Prostate gland (tissue), 2 donors: ENCODE measurements around the gene CNTRL. TPM values are rescaled to one million over a fixed set of nuclear protein-coding genes. Genes with fewer than 3 reads are reported as not detected.

Experiments used
- DNase-seq: peaks from one replicate; pipeline ENCODE4 v3.0.0-alpha.2; 2019; ENCODE audit warnings: low spot score
- H3K27ac ChIP-seq, 2 donors: fragments of 200-600 bp; sonication (generic); 2 replicates each; pipeline ENCODE4 v1.5.1; 2017 to 2019
- H3K27me3 ChIP-seq: fragments of 200-600 bp; sonication (generic); replicated peaks from 2 replicates; pipeline ENCODE4 v1.5.1; 2019; ENCODE audit not compliant: insufficient read depth
- H3K36me3 ChIP-seq, 2 donors: fragments of 200-600 bp; sonication (generic); 1 replicate in 1 of 2; 2 replicates in 1 of 2; pipeline versions ENCODE4 v1.5.1 to v1.8.1; 2017 to 2019
- H3K4me1 ChIP-seq: fragments of 200-600 bp; sonication (generic); replicated peaks from 2 replicates; pipeline ENCODE4 v1.5.1; 2019
- H3K4me3 ChIP-seq, 2 donors: fragments of 200-600 bp; sonication (generic); 2 replicates each; pipeline ENCODE4 v1.5.1; 2017 to 2019
- H3K9me3 ChIP-seq: fragments of 200-600 bp; sonication (generic); 2 replicates; pipeline ENCODE4 v1.5.1; 2017
- POLR2A ChIP-seq: fragments of 450-650 bp; IDR thresholded peaks from one replicate; pipeline ENCODE4 v1.6.1; 2016; ENCODE audit warnings: antibody characterized with exemption, mild to moderate bottlenecking
- POLR2AphosphoS5 ChIP-seq: sonication (generic); formaldehyde crosslinking; IDR thresholded peaks from one replicate; pipeline ENCODE4 v1.6.1; 2017; ENCODE audit warnings: antibody characterized with exemption
- WGBS: methylation state at CpG from one replicate; pipeline ENCODE4 v1.1.5; 2018; 5-methylcytosine and 5-hydroxymethylcytosine counted together
- intact Hi-C: fragments of 100-400 bp; cut with DNase I; formaldehyde crosslinking; loops from one replicate; pipeline ENCODE4 v1.14.2; 2022
- total RNA-seq, 2 donors: library from RNA; depleted of rRNA; stranded (reverse); fragments of >200 nt; gene quantifications; one replicate each; pipeline ENCODE4 v1.1.0, GENCODE V29; 2016
- TF ChIP-seq, protein P1 (sequence below), 4 experiments: fragments of 200-600 bp in 2 of 4; fragments of 450-650 bp in 2 of 4; sonication (generic) in 2 of 4; IDR thresholded peaks; 1 replicate in 3 of 4; 2 replicates in 1 of 4; pipeline ENCODE4 v1.5.1; 2016 to 2019; ENCODE audit warnings: antibody characterized with exemption in 4 of 4, mild to moderate bottlenecking in 2 of 4, moderate library complexity in 2 of 4

Gene CNTRL
- total RNA-seq, 2 donors from 2014 or later: 10.3 to 21.9 TPM

DNA sequence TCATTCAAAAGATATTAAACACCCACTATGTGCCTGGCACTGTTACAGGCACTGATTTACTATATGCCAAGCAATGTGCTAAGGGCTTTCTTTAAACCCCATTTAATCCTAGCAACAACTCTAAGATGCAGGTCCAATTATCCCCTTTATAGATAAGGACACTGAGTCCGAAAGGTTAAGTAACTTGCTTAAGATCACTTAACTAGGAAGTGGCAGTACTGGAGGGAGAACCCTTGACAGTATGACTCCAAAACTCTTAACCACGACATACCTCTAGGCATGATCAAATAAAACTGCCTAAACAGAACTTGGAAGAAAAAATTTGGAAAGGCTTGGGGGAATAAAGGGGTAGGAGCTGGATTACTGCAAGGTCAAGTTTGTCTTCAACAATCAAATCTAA lies 125.2 kb downstream of the CNTRL start:
- Histone ChIP-seq H3K27me3 (no peaks in the 10 kb centered on the region), H3K27ac (no peak overlapping the region), H3K4me3 (peak overlapping the region; percentile 94 to 95), H3K36me3 (no peaks in the 10 kb centered on the region), H3K9me3 (no peaks in the 10 kb centered on the region), H3K4me1 (peaks cover 6% of the 10 kb centered on the region)
- 25% methylated on average over 2 of the region's 2 CpGs for WGBS
- no peak for DNase-seq
- TF ChIP-seq POLR2A: no peak
- TF ChIP-seq, protein P1, sequence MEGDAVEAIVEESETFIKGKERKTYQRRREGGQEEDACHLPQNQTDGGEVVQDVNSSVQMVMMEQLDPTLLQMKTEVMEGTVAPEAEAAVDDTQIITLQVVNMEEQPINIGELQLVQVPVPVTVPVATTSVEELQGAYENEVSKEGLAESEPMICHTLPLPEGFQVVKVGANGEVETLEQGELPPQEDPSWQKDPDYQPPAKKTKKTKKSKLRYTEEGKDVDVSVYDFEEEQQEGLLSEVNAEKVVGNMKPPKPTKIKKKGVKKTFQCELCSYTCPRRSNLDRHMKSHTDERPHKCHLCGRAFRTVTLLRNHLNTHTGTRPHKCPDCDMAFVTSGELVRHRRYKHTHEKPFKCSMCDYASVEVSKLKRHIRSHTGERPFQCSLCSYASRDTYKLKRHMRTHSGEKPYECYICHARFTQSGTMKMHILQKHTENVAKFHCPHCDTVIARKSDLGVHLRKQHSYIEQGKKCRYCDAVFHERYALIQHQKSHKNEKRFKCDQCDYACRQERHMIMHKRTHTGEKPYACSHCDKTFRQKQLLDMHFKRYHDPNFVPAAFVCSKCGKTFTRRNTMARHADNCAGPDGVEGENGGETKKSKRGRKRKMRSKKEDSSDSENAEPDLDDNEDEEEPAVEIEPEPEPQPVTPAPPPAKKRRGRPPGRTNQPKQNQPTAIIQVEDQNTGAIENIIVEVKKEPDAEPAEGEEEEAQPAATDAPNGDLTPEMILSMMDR (IDR thresholded peaks at IDR 0.05): no peak
- TF ChIP-seq POLR2AphosphoS5: no peak
- intact Hi-C loops: no loop called here

DNA sequence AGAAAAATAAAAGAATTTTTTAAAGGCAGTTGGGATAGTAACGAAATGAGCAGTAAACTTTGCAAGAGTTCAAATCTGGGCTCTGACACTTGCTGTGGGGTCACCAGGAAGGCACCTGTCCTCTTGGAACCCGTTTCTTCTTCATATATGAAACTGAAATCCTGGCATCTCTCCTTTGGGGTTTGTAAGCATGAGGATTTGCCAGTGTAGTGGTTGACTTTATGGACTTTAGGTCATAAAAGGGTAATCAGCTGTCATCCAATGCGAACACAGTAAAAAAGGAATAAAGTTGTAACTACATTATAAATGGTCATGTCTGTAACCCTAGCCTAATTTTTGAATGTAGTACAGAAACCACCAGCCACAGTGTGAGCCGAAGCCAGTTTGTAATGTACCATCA lies 125.6 kb downstream of the CNTRL start:
- intact Hi-C loops: no loop called here
- DNase-seq: no peak
- WGBS: 7% methylated on average over 4 of the region's 4 CpGs

DNA sequence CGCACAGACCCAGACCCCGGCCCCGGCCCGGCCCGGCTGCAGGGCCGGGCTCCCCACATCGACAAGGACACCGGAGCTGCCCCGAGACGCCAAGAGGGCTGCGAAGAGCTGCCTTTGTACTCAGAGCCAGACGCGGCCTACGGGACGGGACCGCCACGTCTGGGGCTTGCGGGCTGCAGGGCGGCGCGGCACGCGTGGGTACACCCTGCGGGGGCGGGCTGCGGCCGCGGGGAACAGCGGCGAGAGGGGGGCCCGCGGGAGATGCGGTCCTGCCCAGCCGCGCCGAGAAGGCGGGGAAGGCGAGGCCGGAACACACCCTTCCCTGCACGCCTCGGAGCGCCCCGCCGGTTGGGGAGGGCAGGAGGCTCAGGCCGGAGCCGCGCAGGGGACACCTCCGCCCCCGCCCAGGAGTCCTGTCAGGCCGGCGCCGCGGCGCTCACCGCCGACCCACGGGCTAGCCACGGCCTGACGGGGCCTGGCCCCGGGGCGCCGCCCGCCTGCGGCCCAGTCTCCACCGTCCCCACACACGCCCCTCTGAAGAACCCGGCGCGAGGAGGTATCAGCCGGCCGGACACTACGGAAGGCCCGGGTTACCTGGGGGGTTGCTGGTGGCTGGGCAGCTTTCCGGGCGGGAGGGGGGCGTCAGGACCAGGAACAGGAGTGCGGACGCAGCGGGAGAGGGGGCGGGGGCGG lies 126.4 kb downstream of the CNTRL start:
- Histone ChIP-seq H3K27me3 (no peaks in the 10 kb centered on the region), H3K4me3 (peak overlapping the region; percentile 94 to 95), H3K4me1 (peaks cover 6% of the 10 kb centered on the region), H3K9me3 (no peaks in the 10 kb centered on the region), H3K36me3 (no peaks in the 10 kb centered on the region), H3K27ac (peak overlapping the region; percentile 95 to 97)
- TF ChIP-seq POLR2A (no peak), POLR2AphosphoS5 (no peak)
- TF ChIP-seq, protein P1 (IDR thresholded peaks at IDR 0.05): no peak
- intact Hi-C loops: no loop called here
- WGBS: under 1% methylated on average over 43 of the region's 81 CpGs
- DNase-seq: peak; percentile 15

More for the DNA sequence above, 125.6 kb downstream of the CNTRL start:
- Histone ChIP-seq H3K27ac (peak overlapping the region in 1 of 2 donors; percentile 97), H3K4me3 (peak overlapping the region; percentile 94 to 95), H3K27me3 (no peaks in the 10 kb centered on the region), H3K4me1 (peaks cover 6% of the 10 kb centered on the region), H3K36me3 (no peaks in the 10 kb centered on the region), H3K9me3 (no peaks in the 10 kb centered on the region)
- TF ChIP-seq POLR2AphosphoS5 (no peak), POLR2A (no peak)
- TF ChIP-seq, protein P1 (IDR thresholded peaks at IDR 0.05): no peak

DNA sequence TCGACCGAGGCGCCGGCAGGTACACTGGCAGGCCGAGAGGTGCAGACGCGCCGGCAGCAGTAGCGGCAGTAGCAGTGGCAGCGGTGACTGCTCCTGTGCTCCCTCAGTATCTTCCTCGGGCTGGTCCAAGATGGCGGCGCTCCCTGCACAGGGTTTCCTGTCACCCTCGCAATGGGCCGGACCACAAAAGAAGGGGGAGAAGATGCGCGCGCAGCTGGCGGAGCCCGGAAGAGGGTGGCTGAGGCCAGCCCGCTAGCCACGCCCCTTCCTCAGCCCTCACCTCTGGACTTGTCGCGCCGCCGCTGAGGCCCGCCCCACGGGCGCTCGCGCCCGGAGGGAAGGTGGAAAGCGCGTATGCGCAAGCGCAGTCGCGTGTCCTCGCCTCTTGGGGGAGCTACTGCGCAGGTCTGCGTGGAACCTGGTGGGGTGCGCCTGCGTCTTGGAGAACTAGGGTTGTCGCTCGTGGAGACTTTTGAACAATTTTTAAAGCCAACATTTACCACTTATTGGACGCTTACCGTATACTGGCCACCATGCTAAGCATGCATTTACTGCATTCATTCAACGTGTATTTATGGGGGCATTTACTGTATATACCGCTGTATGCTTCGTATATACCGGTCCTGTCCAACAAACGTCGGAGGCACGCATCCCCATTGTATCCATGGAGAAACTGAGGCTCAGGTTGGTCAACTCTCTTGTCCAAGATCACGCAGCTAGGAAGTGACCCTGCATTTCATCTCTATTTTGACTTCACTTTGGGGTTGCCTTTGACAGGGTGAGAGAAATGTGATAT lies 127.2 kb downstream of the CNTRL start, which contains the start of gene RAB14:
TSS of gene RAB14 (minus strand) at position 132 of the 796 bp plus-strand sequence. CDS start 8,457 bp downstream, outside the sequence.
- peak; percentile 99 for DNase-seq
- Histone ChIP-seq H3K36me3 (no peaks in the 10 kb centered on the region), H3K4me1 (peaks cover 6% of the 10 kb centered on the region), H3K27ac (peak within 1 kb of the TSS; percentile 95 to 97), H3K9me3 (no peaks in the 10 kb centered on the region), H3K27me3 (no peaks in the 10 kb centered on the region), H3K4me3 (peak within 1 kb of the TSS; percentile 94 to 95)
- peak; percentile 99 for TF ChIP-seq POLR2AphosphoS5
- TF ChIP-seq POLR2A: peak; percentile 92
- TF ChIP-seq, protein P1 (IDR thresholded peaks at IDR 0.05): peak; percentile 30 to 81 (median 61)
- WGBS: 3% methylated on average over 48 of the region's 55 CpGs
- intact Hi-C loops: no loop called here
